ENCODE results near the gene TEKT1.
"Not testable (repeated sequence)": the region's sequence is repeated elsewhere in the genome, so short reads cannot be mapped to it uniquely, and the experiment has no call there.

TEKT1 gene

GRCh38 chr17:6815775-6816174 lies 15.8 kb downstream of the TEKT1 start:
- no peak for DNase-seq (ENCODE audit: low read depth)

- no peak for DNase-seq (ENCODE audit: low read depth)
Measured at GRCh38 chr17:6812295-6812694, 19.2 kb downstream of the TEKT1 start.

GRCh38 chr17:6811510-6811909 lies 20.0 kb downstream of the TEKT1 start:
- no peak for DNase-seq (ENCODE audit: low read depth)

- no peak for DNase-seq (ENCODE audit: low read depth)
Measured at GRCh38 chr17:6800422-6801027, 31.0 kb downstream of the TEKT1 start.

- DNase-seq (ENCODE audit: low read depth): no peak
Measured at GRCh38 chr17:6799738-6800137, 31.8 kb downstream of the TEKT1 start.

GRCh38 chr17:6797718-6798351 lies 33.7 kb downstream of the TEKT1 start:
- DNase-seq (ENCODE audit: low read depth): no peak

GRCh38 chr17:6796887-6797490 lies 34.5 kb downstream of the TEKT1 start:
- DNase-seq (ENCODE audit: low read depth): no peak

- no peak for DNase-seq (ENCODE audit: low read depth)
Measured at GRCh38 chr17:6796017-6796886, 35.3 kb downstream of the TEKT1 start.

GRCh38 chr17:6793748-6794493 lies 37.6 kb downstream of the TEKT1 start:
- DNase-seq (ENCODE audit: low read depth): no peak

- DNase-seq (ENCODE audit: low read depth): no peak
Measured at GRCh38 chr17:6789146-6789545, 42.4 kb downstream of the TEKT1 start.

- DNase-seq (ENCODE audit: low read depth): no peak
Measured at GRCh38 chr17:6787081-6787693, 44.3 kb downstream of the TEKT1 start.

- DNase-seq (ENCODE audit: low read depth): no peak
Measured at GRCh38 chr17:6786618-6787017, 44.9 kb downstream of the TEKT1 start.

GRCh38 chr17:6782244-6782643 lies 49.3 kb downstream of the TEKT1 start:
- no peak for DNase-seq (ENCODE audit: low read depth)

- DNase-seq (ENCODE audit: low read depth): no peak
Measured at GRCh38 chr17:6780886-6781285, 50.6 kb downstream of the TEKT1 start.

GRCh38 chr17:6780001-6780400 lies 51.5 kb downstream of the TEKT1 start:
- no peak for DNase-seq (ENCODE audit: low read depth)

- DNase-seq (ENCODE audit: low read depth): no peak
Measured at GRCh38 chr17:6779411-6779810, 52.1 kb downstream of the TEKT1 start.

GRCh38 chr17:6775871-6776405 lies 55.6 kb downstream of the TEKT1 start, which contains the start of gene FBXO39:
FBXO39 (plus strand) TSS chr17:6776215; CDS start chr17:6779869, 3,654 bp downstream.
- DNase-seq (ENCODE audit: low read depth): no peak

GRCh38 chr17:6774906-6775305 lies 56.6 kb downstream of the TEKT1 start:
- DNase-seq (ENCODE audit: low read depth): not testable (repeated sequence)

- no peak for DNase-seq (ENCODE audit: low read depth)
Measured at GRCh38 chr17:6772016-6772415, 59.5 kb downstream of the TEKT1 start.

GRCh38 chr17:6768447-6768846 lies 63.1 kb downstream of the TEKT1 start:
- DNase-seq (ENCODE audit: low read depth): no peak

- DNase-seq (ENCODE audit: low read depth): no peak
Measured at GRCh38 chr17:6761779-6762178, 69.8 kb downstream of the TEKT1 start.
